ENCODE results near the gene NOS3. TPM values are rescaled to one million over a fixed set of nuclear protein-coding genes. Genes with fewer than 3 reads are reported as not detected.
A peak's percentile ranks its signal among the peaks of the same experiment; 100 is the strongest.

NOS3 gene
- total RNA-seq, 4 donors from 2014 or later: 1.4 to 3.2 (median 2.2) TPM

DNA sequence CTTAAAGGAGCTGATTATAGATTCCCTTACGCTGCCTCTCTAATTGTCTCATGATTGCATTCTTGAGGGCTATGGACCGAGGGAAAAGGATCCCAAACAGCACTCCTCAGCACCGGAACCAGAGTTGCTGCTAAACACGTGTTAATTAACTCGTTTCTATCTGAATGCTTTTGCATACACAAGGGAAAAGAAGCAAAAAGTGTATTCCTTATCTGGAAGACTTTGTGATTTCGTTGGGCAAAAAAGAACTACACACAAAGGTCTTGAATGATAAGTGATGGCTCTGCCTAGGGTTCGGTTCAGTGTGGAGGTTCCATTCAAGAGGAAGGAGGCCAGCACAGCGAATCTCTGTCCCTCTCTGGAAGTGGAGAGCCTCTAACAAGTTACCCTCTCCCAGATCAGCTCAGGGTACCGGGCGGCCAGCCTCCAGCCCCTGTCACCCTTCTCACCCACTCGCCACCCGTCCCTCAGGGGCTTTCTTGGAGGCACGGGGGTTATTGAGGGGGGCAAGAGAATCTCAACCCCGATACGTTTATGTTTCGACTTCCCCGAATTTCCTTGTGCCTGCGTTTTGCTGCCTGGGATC is 68.1 kb downstream of the NOS3 start:
- 8% methylated on average over 13 to 15 of the region's 18 CpGs for WGBS, 2 donors
- no peaks in the 10 kb centered on the region for H3K9me3 ChIP-seq
- H3K27ac ChIP-seq: peak overlapping the region; percentile 85 to 99 (median 96)
- no peak for TF ChIP-seq POLR2A (IDR thresholded peaks at IDR 0.05)
- TF ChIP-seq, protein P1, sequence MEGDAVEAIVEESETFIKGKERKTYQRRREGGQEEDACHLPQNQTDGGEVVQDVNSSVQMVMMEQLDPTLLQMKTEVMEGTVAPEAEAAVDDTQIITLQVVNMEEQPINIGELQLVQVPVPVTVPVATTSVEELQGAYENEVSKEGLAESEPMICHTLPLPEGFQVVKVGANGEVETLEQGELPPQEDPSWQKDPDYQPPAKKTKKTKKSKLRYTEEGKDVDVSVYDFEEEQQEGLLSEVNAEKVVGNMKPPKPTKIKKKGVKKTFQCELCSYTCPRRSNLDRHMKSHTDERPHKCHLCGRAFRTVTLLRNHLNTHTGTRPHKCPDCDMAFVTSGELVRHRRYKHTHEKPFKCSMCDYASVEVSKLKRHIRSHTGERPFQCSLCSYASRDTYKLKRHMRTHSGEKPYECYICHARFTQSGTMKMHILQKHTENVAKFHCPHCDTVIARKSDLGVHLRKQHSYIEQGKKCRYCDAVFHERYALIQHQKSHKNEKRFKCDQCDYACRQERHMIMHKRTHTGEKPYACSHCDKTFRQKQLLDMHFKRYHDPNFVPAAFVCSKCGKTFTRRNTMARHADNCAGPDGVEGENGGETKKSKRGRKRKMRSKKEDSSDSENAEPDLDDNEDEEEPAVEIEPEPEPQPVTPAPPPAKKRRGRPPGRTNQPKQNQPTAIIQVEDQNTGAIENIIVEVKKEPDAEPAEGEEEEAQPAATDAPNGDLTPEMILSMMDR (IDR thresholded peaks at IDR 0.05): no peak
- H3K4me1 ChIP-seq: peaks cover 42 to 65% (median 60%) of the 10 kb centered on the region in 3 donors
- no peak for DNase-seq
- intact Hi-C loops (cut with DNase I): no loop called here
- peaks cover 0 to 28% (median under 1%) of the 10 kb centered on the region in 3 donors for H3K36me3 ChIP-seq
- no peaks in the 10 kb centered on the region for H3K27me3 ChIP-seq
- H3K4me3 ChIP-seq: peak overlapping the region; percentile 56 to 87 (median 82)

DNA sequence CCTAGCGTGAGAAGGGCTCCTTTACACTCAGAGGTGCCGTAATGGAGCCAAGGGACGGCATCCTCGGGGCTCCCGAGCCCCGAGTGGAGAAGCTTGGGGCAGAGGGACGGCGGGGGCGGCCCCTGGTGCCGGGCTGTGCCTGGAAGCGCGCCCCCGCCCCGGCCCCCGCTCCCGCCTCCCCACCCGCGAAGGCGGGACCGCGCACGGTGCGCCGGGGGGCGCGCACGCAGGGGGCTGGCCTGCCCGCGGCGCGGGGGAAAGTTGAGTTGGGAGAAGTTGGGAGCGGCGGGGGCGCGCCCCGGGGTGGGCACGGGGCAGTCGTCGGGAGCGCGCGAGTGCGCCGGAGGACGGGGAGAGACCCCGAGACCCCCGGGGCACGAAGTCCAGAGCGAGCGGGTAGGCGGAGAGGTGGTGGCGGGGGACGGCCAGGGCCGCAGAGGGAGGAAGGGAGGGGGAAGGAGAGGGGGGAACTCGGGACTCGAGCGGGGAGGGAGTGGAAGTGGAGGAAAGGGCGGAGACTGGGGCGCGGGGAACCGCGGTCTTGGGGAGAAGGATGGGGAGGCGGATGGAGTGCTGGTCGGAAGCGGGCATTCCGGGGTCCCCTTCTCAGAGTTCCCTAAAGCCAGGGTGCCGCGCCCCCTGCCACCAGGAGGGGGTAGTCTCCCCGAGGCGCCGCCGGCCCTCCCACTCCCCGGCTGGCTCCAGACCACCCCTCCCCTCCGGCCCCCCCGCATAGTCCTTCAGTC is 68.7 kb downstream of the NOS3 start, which contains the start of gene SLC4A2:
Gene SLC4A2 (plus strand): TSS at position 223 of the 746 bp plus-strand sequence. CDS start 2,399 bp downstream, outside the sequence.
- peaks cover 42 to 68% (median 60%) of the 10 kb centered on the region in 3 donors for H3K4me1 ChIP-seq
- WGBS, 2 donors: 0% methylated on average over 13 to 24 of the region's 75 CpGs
- intact Hi-C loops (cut with DNase I): no loop called here
- peak within 1 kb of the TSS; percentile 56 to 87 (median 82) for H3K4me3 ChIP-seq
- TF ChIP-seq POLR2A (IDR thresholded peaks at IDR 0.05): peak in 2 of 4 donors; percentile 33 to 66
- TF ChIP-seq, protein P1 (IDR thresholded peaks at IDR 0.05): peak in 5 of 6 experiments; percentile 24 to 39 (median 34)
- H3K27ac ChIP-seq: peak within 1 kb of the TSS; percentile 85 to 99 (median 96)
- H3K9me3 ChIP-seq: no peaks in the 10 kb centered on the region
- peak; percentile 46 for DNase-seq
- H3K27me3 ChIP-seq: no peaks in the 10 kb centered on the region
- H3K36me3 ChIP-seq: peaks cover 2 to 28% (median 7%) of the 10 kb centered on the region in 3 donors

DNA sequence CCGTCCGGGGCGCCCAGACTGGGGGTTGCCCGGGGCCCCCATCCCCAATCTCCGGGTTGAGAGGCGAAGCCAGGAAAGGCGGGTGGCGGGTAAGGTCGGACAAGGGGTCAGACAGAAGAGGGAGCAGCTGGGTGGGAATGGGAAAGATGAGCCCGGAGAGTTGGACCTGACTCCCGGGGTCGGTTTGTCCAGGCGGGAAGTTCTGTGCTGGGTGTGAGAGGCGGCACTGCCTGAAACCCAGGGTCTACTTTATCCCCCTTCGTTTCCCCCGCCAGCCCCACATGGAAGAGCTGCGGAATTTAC is 69.2 kb downstream of the NOS3 start:
- Histone ChIP-seq H3K9me3 (no peaks in the 10 kb centered on the region), H3K27me3 (no peaks in the 10 kb centered on the region), H3K4me3 (peak overlapping the region; percentile 56 to 87 (median 82)), H3K27ac (peak overlapping the region; percentile 85 to 99 (median 96)), H3K36me3 (peaks cover 8 to 31% (median 12%) of the 10 kb centered on the region in 3 donors), H3K4me1 (peaks cover 42 to 68% (median 60%) of the 10 kb centered on the region in 3 donors)
- intact Hi-C loops (cut with DNase I): no loop called here
- TF ChIP-seq, protein P1 (IDR thresholded peaks at IDR 0.05): no peak
- no peak for TF ChIP-seq POLR2A (IDR thresholded peaks at IDR 0.05)
- WGBS, 2 donors: 0 to 1% methylated on average over 9 to 10 of the region's 17 CpGs
- no peak for DNase-seq

DNA sequence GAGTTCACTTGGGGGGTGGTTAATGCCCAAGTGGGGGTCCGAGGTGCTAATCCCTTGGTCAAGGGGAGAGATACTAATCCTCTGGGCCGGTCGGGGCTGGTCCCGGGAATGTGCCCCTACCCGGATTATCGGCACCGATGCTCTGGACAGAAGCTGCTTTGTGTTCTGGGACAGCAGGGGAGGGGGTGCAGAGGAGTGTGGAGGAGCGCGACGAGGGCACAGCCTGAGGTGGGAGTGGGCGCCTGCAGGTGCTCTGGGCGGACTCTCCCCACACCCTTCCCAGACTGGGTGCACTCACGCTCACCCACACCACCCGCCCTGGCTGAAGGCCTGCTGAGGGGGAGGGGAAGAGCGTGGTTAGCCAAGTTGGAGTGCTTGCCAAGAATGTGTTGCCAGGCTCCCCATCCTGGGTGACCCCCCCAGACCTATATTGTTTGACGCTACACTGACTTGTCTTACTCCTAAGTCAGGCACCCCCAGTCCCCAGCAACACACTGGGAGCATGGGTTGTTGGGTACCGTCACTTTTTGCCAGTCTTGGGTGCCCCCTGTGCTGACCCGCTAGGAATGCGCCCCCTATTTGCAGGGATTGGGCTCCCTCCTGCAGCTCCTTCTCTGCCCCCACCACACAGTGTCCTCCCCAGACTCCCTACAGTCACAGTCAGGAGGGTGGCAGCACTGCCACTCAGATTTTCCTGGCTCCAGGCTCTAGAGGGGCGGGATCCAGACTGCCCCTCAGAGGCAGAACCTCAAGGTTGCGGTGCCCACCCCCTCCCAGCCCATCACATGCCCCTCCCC is 69.8 kb downstream of the NOS3 start:
- TF ChIP-seq, protein P1 (IDR thresholded peaks at IDR 0.05): no peak
- TF ChIP-seq POLR2A (IDR thresholded peaks at IDR 0.05): no peak
- no peak for DNase-seq
- H3K4me1 ChIP-seq: peaks cover 42 to 68% (median 60%) of the 10 kb centered on the region in 3 donors
- 14 to 18% methylated on average over 3 to 7 of the region's 21 CpGs for WGBS, 2 donors
- H3K27me3 ChIP-seq: no peaks in the 10 kb centered on the region
- intact Hi-C loops (cut with DNase I): no loop called here
- peak overlapping the region; percentile 85 to 99 (median 96) for H3K27ac ChIP-seq
- H3K4me3 ChIP-seq: peak overlapping the region; percentile 56 to 87 (median 82)
- H3K36me3 ChIP-seq: peaks cover 10 to 37% (median 18%) of the 10 kb centered on the region in 3 donors
- H3K9me3 ChIP-seq: no peaks in the 10 kb centered on the region

All from esophagus squamous epithelium (tissue), 5 donors.